HFFc6 (cell line): ENCODE measurements around the gene BOLA3. TPM values are rescaled to one million over a fixed set of nuclear protein-coding genes. Genes with fewer than 3 reads are reported as not detected.

Experiments used
- DNase-seq: peaks from one replicate; pipeline ENCODE4 v3.0.0-alpha.2; 2018
- H3K27ac Mint-ChIP-seq: 2 replicates; pipeline ENCODE4 v1.8.0; 2020; ENCODE audit warnings: mild to moderate bottlenecking, mixed read lengths
- H3K27me3 Mint-ChIP-seq: 2 replicates; pipeline ENCODE4 v1.8.0; 2021; ENCODE audit warnings: mild to moderate bottlenecking, moderate library complexity, mixed read lengths; ENCODE audit not compliant: insufficient read depth
- H3K36me3 Mint-ChIP-seq: 2 replicates; pipeline ENCODE4 v1.8.0; 2021; ENCODE audit warnings: low read depth, mixed read lengths
- H3K4me1 Mint-ChIP-seq: 2 replicates; pipeline ENCODE4 v1.8.0; 2020; ENCODE audit warnings: low read depth, mixed read lengths
- H3K4me3 Mint-ChIP-seq: 2 replicates; pipeline ENCODE4 v1.8.0; 2020; ENCODE audit warnings: mild to moderate bottlenecking, moderate library complexity, mixed read lengths
- H3K9me3 Mint-ChIP-seq: 2 replicates; pipeline ENCODE4 v1.8.0; 2020; ENCODE audit warnings: mild to moderate bottlenecking, mixed read lengths
- total RNA-seq, 6 experiments: library from RNA; stranded (reverse); fragmentation: NEBNext Ultra II Directional; extraction: Animal tissue kit (Norgen Biotek cat#: 25700); gene quantifications; 2 replicates in 1 of 6; 3 replicates in 5 of 6; pipeline ENCODE4 v1.2.3, GENCODE V29; 2021
- TF ChIP-seq, protein P1 (sequence below): fragments of 200-600 bp; sonication (generic); IDR thresholded peaks from 2 replicates; pipeline ENCODE4 v1.5.0; 2021; ENCODE audit warnings: antibody characterized with exemption, mild to moderate bottlenecking

The BOLA3 gene
- total RNA-seq, 6 experiments from 2014 or later, result 71.6 to 92.5 (median 80.8) TPM

DNA sequence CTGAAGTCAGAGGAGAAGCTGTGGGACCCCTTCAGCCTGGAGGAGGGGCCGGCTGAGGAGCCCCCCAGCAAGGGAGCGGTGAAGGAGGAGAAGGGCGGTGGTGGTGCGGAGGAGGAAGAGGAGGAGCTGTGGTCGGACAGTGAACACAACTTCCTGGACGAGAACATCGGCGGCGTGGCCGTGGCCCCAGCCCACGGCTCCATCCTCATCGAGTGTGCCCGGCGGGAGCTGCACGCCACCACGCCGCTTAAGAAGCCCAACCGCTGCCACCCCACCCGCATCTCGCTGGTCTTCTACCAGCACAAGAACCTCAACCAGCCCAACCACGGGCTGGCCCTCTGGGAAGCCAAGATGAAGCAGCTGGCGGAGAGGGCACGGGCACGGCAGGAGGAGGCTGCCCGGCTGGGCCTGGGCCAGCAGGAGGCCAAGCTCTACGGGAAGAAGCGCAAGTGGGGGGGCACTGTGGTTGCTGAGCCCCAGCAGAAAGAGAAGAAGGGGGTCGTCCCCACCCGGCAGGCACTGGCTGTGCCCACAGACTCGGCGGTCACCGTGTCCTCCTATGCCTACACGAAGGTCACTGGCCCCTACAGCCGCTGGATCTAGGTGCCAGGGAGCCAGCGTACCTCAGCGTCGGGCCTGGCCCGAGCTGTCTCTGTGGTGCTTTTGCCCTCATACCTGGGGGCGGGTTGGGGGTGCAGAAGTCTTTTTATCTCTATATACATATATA is 46.0 kb downstream of the BOLA3 start:
- Mint-ChIP-seq H3K4me3 (no peak overlapping the region), H3K4me1 (no peaks in the 10 kb centered on the region)

DNA sequence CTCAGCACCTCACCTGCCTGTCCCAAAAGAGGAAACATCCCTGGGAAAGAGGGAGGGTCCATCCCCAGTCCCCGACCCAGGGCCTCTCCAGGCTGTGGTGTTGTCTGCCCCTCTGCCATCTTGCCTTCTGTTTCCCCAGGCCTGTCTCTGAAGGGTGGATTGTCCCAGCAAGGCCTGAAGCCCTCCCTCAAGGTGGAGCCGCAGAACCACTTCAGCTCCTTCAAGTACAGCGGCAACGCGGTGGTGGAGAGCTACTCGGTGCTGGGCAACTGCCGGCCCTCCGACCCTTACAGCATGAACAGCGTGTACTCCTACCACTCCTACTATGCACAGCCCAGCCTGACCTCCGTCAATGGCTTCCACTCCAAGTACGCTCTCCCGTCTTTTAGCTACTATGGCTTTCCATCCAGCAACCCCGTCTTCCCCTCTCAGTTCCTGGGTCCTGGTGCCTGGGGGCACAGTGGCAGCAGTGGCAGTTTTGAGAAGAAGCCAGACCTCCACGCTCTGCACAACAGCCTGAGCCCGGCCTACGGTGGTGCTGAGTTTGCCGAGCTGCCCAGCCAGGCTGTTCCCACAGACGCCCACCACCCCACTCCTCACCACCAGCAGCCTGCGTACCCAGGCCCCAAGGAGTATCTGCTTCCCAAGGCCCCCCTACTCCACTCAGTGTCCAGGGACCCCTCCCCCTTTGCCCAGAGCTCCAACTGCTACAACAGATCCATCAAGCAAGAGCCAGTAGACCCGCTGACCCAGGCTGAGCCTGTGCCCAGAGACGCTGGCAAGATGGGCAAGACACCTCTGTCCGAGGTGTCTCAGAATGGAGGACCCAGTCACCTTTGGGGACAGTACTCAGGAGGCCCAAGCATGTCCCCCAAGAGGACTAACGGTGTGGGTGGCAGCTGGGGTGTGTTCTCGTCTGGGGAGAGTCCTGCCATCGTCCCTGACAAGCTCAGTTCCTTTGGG is 47.2 kb downstream of the BOLA3 start:
- DNase-seq, result no peak
- Mint-ChIP-seq H3K27me3 (peaks cover 3% of the 10 kb centered on the region), H3K4me3 (no peak overlapping the region), H3K27ac (no peak overlapping the region), H3K36me3 (peaks cover 6% of the 10 kb centered on the region), H3K4me1 (no peaks in the 10 kb centered on the region), H3K9me3 (no peaks in the 10 kb centered on the region)
- TF ChIP-seq, protein P1, sequence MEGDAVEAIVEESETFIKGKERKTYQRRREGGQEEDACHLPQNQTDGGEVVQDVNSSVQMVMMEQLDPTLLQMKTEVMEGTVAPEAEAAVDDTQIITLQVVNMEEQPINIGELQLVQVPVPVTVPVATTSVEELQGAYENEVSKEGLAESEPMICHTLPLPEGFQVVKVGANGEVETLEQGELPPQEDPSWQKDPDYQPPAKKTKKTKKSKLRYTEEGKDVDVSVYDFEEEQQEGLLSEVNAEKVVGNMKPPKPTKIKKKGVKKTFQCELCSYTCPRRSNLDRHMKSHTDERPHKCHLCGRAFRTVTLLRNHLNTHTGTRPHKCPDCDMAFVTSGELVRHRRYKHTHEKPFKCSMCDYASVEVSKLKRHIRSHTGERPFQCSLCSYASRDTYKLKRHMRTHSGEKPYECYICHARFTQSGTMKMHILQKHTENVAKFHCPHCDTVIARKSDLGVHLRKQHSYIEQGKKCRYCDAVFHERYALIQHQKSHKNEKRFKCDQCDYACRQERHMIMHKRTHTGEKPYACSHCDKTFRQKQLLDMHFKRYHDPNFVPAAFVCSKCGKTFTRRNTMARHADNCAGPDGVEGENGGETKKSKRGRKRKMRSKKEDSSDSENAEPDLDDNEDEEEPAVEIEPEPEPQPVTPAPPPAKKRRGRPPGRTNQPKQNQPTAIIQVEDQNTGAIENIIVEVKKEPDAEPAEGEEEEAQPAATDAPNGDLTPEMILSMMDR, result no peak

More for the DNA sequence above, 46.0 kb downstream of the BOLA3 start:
- H3K9me3 Mint-ChIP-seq, result no peaks in the 10 kb centered on the region
- no peak overlapping the region for H3K27ac Mint-ChIP-seq
- no peak for DNase-seq
- peaks cover 6% of the 10 kb centered on the region for H3K36me3 Mint-ChIP-seq
- TF ChIP-seq, protein P1, result no peak
- H3K27me3 Mint-ChIP-seq, result peaks cover 3% of the 10 kb centered on the region

DNA sequence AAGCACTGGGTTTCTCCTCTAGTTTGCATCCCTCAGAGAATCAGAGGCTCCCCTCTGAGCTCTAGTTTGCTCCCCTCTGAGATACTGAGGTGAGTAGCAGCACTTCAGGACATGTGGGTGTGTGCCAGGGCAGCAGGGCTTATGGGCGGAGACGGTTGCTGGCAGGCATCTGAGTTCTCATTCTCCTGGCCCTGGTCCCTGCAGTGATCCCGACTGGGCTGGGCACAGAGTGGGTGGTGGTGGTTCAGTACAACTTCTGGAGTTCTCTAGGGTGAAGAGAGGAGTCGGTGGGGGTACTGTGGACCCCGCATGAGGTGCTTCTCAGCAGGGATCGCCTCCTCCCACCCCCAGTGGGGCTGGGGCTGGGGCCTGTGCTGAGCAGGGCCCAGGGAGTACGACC is 47.9 kb downstream of the BOLA3 start:
- H3K9me3 Mint-ChIP-seq, result no peaks in the 10 kb centered on the region
- H3K4me1 Mint-ChIP-seq, result no peaks in the 10 kb centered on the region
- H3K4me3 Mint-ChIP-seq, result no peak overlapping the region
- peaks cover 3% of the 10 kb centered on the region for H3K27me3 Mint-ChIP-seq
- peaks cover 6% of the 10 kb centered on the region for H3K36me3 Mint-ChIP-seq
- DNase-seq, result no peak
- no peak overlapping the region for H3K27ac Mint-ChIP-seq
- TF ChIP-seq, protein P1, result no peak

DNA sequence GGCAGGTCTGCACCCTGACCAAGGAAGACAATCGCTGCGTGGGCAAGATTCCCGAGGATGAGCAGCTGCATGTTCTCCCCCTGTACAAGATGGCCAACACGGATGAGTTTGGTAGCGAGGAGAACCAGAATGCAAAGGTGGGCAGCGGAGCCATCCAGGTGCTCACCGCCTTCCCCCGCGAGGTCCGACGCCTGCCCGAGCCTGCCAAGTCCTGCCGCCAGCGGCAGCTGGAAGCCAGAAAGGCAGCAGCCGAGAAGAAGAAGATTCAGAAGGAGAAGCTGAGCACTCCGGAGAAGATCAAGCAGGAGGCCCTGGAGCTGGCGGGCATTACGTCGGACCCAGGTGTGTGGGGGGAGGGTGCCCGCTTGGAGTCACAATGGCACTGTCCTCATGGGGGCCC is 48.4 kb downstream of the BOLA3 start:
- H3K27ac Mint-ChIP-seq, result no peak overlapping the region
- no peak for DNase-seq
- no peak overlapping the region for H3K4me3 Mint-ChIP-seq
- H3K9me3 Mint-ChIP-seq, result no peaks in the 10 kb centered on the region
- H3K36me3 Mint-ChIP-seq, result peaks cover 6% of the 10 kb centered on the region
- no peaks in the 10 kb centered on the region for H3K4me1 Mint-ChIP-seq
- peaks cover 3% of the 10 kb centered on the region for H3K27me3 Mint-ChIP-seq
- TF ChIP-seq, protein P1, result no peak

DNA sequence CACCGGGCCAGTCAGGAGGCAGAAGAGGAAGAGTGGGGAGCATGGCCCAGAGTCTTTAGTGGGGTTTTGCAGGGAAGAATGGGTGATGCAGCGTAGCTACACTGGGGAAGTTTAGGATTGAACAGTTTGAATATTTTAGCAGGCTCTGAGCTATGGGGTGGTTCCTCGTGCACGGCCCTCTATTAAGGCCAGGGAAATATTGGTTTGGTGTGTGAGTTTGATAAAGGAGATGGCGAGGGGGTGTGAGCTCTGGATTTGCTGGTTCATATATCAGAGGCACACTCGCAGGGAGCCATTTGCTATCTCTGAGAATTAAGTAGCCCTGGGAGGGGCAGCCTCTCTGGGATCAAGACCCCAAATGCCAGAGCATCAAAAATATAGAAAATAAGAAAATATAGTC is 50.1 kb downstream of the BOLA3 start:
- no peaks in the 10 kb centered on the region for H3K9me3 Mint-ChIP-seq
- peaks cover 6% of the 10 kb centered on the region for H3K36me3 Mint-ChIP-seq
- no peak for DNase-seq
- peaks cover 3% of the 10 kb centered on the region for H3K27me3 Mint-ChIP-seq
- no peak overlapping the region for H3K4me3 Mint-ChIP-seq
- H3K4me1 Mint-ChIP-seq, result no peaks in the 10 kb centered on the region
- TF ChIP-seq, protein P1, result no peak
- H3K27ac Mint-ChIP-seq, result no peak overlapping the region
